GM20000 (cell line): ENCODE results near the gene JADE3.

Experiments used
- DNase-seq: peaks from one replicate; pipeline ENCODE4 v3.0.0; 2012; ENCODE audit warnings: low spot score
- TF ChIP-seq, protein P1 (sequence below): IDR thresholded peaks from 2 replicates; pipeline ENCODE4 v1.5.1; 2012; ENCODE audit warnings: mild to moderate bottlenecking, control low read depth; ENCODE audit errors: extremely low read depth, missing control alignments

The JADE3 gene

DNA sequence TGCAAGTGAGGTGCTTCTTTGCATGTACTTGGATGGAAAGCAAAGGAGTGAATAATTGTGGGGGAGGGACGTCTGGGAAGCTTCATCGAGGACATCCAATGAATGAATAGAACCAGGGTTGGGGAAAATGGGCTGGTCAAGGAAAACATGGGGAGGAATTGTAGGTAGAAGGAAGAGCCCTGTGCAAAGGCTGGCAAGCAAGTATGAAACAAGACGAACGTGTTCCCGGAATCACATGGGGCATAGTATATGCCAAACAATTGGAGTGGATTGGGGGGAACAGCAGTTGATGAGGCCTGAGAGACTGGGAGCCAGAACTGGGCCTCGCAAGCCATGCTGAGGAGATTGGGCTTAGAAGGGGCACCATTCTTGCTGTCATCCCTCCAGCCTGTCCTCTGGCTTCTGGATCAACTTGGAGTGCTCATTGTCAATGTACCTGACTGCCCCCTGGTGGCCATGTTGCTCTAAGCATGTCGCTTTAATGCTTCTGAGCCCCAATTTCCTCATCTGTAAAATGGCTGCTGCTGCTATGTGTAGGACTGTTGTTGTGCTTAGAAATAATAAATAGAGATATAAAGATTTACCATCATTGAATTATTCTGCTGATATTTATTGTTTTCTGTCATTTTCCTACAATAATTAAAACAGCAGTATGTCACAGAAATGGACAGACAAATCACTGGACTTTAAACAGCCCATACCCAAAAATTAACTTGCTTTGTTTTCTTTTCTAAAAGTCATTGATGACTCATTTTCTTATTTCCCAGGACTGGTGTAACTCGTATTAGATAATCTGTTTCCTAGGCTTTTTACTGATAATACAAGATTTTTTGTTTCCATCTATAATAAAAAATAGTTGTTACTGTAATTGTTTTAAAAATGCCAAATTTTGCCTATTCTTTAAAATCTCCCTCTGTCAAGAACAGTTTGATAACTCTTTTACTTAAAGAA is 66.4 kb downstream of the JADE3 start:
- TF ChIP-seq, protein P1, sequence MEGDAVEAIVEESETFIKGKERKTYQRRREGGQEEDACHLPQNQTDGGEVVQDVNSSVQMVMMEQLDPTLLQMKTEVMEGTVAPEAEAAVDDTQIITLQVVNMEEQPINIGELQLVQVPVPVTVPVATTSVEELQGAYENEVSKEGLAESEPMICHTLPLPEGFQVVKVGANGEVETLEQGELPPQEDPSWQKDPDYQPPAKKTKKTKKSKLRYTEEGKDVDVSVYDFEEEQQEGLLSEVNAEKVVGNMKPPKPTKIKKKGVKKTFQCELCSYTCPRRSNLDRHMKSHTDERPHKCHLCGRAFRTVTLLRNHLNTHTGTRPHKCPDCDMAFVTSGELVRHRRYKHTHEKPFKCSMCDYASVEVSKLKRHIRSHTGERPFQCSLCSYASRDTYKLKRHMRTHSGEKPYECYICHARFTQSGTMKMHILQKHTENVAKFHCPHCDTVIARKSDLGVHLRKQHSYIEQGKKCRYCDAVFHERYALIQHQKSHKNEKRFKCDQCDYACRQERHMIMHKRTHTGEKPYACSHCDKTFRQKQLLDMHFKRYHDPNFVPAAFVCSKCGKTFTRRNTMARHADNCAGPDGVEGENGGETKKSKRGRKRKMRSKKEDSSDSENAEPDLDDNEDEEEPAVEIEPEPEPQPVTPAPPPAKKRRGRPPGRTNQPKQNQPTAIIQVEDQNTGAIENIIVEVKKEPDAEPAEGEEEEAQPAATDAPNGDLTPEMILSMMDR = peak; percentile 47
- peak; percentile 38 for DNase-seq

DNA sequence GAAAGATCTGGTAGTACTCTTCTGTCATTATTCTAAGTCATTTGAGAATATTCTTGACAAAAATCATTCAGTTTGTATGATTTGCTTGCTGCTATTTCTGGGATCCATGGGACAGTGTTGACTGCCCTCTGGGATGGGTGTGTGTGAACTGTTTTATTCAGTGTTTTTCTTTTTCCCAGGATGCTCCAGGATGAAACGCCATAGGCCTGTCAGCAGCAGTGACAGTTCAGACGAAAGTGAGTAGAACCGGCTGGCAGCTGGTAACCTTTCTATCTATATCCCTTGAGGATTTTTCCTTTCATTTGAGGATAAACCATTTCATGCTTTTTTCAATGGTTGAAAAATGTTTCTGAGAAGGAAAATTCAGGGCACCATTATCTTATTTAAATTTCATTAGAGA is 72.5 kb downstream of the JADE3 start:
- TF ChIP-seq, protein P1 = no peak
- DNase-seq = no peak

DNA sequence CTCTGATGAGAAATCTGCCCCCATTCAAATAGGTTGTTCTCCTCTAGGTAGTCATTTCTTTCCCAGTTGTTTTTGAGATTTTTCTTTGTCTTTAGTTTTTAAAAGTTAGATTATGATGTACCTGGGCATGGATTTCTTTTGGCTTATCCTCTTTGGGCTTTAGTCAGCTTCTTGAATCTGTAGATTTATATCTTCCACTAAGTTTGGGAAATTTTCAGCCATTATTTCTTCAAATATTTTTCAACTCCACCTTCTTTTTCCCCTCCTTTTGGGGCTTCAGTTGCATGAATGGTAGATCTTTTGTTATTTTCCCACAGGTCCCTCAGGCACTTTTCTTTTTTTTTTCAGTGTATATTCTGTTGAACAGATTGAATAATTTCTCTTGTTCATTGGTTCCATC is 77.3 kb downstream of the JADE3 start:
- no peak for DNase-seq
- TF ChIP-seq, protein P1 = no peak

DNA sequence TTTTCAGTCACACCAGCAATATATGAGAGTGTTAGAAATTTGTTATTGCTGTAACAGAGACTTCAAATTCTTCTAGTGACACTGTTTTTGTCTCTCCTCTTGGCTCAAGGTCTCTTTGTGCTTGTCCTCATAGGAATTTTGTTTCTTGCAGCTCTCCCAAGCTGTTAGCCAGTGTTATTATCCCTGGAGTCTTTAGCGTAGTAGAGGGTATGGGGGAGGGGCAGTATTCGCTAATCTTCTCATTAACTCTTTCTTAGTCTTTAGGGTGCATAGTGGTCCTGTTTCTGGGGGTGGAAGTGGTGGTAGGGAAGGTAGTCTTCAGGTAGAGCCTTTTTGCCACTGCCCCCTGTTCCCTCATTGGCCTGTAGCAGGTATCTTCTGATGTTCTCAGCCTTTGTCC is 79.4 kb downstream of the JADE3 start:
- DNase-seq = no peak
- TF ChIP-seq, protein P1 = no peak

DNA sequence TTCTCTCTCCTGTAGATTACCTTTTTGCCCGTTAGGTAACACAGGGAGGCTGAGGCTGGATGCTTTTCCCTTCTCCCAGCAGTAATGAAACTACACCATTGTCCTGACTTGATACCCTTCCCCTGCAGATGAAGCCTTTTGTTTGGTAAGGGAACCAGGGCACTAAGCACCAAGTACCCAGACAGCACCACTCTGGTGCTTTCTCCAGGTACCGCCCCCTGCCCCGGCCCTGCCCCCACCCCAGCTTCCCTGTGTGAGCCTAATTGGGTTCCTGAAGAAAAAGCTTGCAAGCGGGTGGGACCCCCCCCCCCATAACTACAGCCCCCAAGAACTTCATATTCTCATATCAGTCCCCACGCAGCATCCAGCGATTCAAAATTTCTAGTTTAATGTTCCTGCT is 79.8 kb downstream of the JADE3 start:
- TF ChIP-seq, protein P1 = no peak
- no peak for DNase-seq

DNA sequence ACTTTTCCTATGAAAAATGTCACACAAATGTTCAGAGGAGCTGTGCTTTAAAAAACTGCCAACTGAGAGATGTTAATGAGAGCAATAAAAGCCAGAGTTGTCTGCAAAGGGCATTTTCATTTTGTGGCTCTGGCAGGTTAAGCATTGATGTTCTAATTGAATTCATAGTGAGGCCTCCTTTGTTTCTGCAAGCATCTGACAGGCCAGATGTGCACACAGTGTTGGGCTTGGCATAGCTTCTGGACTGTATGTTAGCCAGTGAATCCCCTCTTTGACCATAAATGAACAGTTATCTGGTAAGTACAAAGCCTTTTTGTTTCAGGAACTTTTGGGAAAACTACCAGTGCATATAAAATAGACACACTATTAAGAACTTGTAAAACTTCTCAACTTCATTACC is 81.9 kb downstream of the JADE3 start:
- no peak for DNase-seq
- TF ChIP-seq, protein P1 = no peak

- DNase-seq = no peak
- TF ChIP-seq, protein P1 = no peak
Observed at GRCh38 chrX:47012131-47012530, 99.9 kb downstream of the JADE3 start.
